ENCODE data around the gene PARP1.
A peak's percentile ranks its signal among the peaks of the same experiment; 100 is the strongest.
"Not testable (repeated sequence)": the region's sequence is repeated elsewhere in the genome, so short reads cannot be mapped to it uniquely, and the experiment has no call there.

The PARP1 gene

DNA sequence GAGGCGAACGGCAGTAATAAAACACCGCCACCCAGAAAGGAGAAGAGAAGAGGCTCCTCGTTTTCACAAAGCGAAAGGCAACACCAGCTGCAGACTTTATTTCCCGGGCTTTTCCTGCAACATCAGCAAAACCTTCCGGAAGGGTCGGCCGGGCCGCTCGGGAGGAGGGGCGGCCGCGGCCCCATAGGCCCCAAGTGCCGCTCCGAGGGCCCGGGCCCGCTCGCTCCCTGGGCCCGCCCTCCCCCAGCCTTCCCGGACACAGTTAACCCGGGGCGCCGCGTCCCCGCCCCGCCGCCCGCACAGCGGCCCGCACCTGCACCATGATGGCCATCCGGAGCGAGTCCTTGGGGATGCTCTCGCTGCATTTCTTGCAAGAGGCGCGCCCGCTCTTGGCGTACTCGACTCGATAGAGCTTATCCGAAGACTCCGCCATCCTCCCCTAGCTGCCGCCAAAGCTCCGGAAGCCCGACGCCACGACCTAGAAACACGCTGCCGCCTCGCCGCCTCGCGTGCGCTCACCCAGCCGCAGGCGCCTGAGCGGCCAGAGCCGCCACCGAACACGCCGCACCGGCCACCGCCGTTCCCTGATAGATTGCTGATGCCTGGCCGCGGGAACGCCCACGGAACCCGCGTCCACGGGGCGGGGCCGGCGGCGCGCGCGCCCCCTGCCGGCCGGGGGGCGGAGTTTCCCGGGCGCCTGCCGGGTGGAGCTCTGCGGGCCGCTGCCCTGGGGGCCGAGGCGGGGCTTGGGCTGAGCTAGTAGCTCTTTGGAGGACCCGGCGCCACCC is at the start of gene PARP1:
Gene PARP1, minus strand, starts transcription at position 597 of the 788 bp plus-strand sequence. Its CDS starts 164 bp downstream, at position 433.
- DNase-seq (ENCODE audit: low read depth): peak; percentile 76

GRCh38 chr1:226457307-226457712 is 49.4 kb upstream of the PARP1 start:
- no peak for DNase-seq (ENCODE audit: low read depth)

- no peak for DNase-seq (ENCODE audit: low read depth)
Observed at GRCh38 chr1:226455843-226456242, 48.0 kb upstream of the PARP1 start.

GRCh38 chr1:226454349-226454748 is 46.5 kb upstream of the PARP1 start:
- DNase-seq (ENCODE audit: low read depth): no peak

- no peak for DNase-seq (ENCODE audit: low read depth)
Observed at GRCh38 chr1:226453015-226453704, 45.3 kb upstream of the PARP1 start.

GRCh38 chr1:226450688-226451087 is 42.8 kb upstream of the PARP1 start:
- no peak for DNase-seq (ENCODE audit: low read depth)

- DNase-seq (ENCODE audit: low read depth): no peak
Observed at GRCh38 chr1:226449823-226450222, 41.9 kb upstream of the PARP1 start.

- no peak for DNase-seq (ENCODE audit: low read depth)
Observed at GRCh38 chr1:226447932-226448665, 40.2 kb upstream of the PARP1 start.

GRCh38 chr1:226446094-226446493 is 38.2 kb upstream of the PARP1 start:
- no peak for DNase-seq (ENCODE audit: low read depth)

DNA sequence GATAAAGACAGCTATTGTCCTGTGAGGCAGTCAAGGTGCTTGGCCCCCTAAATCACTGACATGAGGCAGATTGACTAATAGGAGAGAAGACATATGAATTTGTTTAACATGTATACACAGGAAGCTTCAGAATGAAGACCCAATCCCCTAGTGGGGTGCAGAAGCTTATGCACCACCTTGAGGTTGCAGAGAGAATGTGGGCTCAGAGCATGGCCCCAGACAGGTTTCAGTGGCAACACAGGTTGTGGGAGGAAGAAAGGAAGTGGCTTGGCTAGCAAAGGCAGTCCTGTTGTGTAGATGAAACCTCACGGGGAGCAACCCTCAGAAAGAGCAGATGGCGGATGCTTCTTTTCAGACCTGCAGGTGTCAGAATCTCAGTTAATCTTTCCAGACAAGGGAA is 37.0 kb upstream of the PARP1 start:
- DNase-seq (ENCODE audit: low read depth): peak; percentile 9

- DNase-seq (ENCODE audit: low read depth): no peak
Observed at GRCh38 chr1:226443439-226443838, 35.5 kb upstream of the PARP1 start.

DNA sequence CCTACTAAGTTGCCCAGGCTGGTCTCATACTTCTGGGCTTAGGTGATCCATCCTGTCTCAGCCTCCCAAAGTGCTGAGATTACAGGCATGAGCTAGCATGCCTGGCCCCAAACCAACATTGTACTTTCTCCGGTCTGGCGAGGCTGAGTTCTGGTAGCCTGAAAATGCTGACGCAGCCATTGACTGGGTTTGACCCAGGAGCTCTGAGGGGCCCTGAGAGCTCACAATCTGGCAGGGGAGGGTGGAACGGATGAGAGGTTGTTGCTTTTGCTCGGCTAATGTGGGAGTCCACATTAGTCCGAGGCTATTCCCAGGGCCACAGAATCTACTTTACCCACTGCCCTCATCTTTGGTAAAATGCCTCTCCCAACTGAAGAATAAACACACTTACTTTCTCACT is 35.1 kb upstream of the PARP1 start:
- no peak for DNase-seq (ENCODE audit: low read depth)

- no peak for DNase-seq (ENCODE audit: low read depth)
Observed at GRCh38 chr1:226441629-226442028, 33.7 kb upstream of the PARP1 start.

GRCh38 chr1:226440512-226440911 is 32.6 kb upstream of the PARP1 start:
- no peak for DNase-seq (ENCODE audit: low read depth)

- no peak for DNase-seq (ENCODE audit: low read depth)
Observed at GRCh38 chr1:226438007-226438406, 30.1 kb upstream of the PARP1 start.

GRCh38 chr1:226436855-226437491 is 29.1 kb upstream of the PARP1 start:
- no peak for DNase-seq (ENCODE audit: low read depth)

DNA sequence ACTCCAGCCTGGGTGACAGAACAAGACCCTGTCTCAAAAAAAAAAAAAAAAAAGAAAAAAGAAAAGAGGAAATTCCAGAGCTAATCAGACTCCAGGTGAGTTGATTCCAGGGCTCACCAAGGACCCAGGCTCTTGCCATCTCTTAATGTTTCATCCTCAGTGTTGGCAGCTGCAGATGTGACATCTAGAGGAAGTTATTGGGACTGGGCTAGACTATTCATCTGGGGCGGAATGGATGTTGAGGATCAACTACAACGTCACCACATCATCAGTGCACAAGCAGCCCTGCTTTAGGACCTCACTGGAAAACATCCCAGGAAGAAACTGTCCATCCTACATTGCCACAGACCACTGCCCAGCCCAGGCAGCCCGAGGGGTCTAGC is 28.6 kb upstream of the PARP1 start:
- no peak for DNase-seq (ENCODE audit: low read depth)

GRCh38 chr1:226433341-226433720 is 25.4 kb upstream of the PARP1 start:
- no peak for DNase-seq (ENCODE audit: low read depth)

DNA sequence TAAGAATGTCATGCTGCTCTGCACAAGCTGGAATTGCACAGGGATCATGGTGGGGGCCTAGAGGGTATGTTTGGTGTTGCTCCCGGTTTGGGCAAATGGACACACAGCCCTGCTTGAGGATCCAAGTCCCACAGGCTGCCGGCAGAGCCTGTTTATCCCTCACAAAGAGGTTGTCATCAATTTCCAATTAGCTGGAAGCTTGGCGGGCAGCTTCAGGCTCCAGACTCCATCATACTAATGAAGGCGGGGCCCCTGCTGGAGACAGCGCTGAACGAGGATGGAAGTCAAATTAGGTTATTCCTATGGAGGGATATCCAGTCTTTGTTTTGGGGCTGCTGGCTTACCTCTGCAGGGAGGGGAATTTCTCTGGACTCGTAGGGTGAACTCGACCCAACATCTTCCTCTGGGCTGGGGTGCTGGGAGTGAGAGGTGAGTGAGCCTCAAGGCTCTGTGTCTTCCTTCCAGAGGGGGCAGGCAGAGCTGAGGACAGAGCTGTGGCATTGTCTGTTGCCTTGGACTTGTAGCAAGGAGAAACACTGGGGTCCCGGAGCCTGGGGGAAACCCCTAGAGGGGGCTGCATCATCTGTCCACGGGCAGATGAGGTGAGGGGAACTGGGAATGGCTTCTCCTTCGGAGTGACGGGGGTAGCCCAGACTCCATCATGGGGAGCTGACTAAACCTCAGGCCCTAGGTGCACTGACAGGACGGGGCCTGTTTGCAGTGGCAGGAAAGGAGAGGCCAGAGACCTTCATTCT is 24.9 kb upstream of the PARP1 start:
- no peak for DNase-seq (ENCODE audit: low read depth)

DNA sequence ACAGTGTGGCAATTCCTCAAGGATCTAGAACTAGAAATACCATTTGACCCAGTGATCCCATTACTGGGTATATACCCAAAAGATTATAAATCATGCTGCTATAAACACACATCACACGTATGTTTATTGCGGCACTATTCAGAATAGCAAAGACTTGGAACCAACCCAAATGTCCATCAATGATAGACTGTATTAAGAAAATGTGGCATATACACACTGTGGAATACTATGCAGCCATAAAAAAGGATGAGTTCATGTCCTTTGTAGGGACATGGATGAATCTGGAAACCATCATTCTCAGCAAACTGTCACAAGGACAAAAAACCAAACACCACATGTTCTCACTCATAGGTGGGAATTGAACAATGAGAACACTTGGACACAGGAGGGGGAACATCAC is 24.0 kb upstream of the PARP1 start:
- not testable (repeated sequence) for DNase-seq (ENCODE audit: low read depth)

- DNase-seq (ENCODE audit: low read depth): no peak
Observed at GRCh38 chr1:226429858-226430715, 22.2 kb upstream of the PARP1 start.

All from stimulated activated CD4-positive, alpha-beta T cell treated with anti-CD3 and anti-CD28 coated beads, Interleukin-2, amount 100 ng/mL, for 4 hours (primary cell).